ENCODE data around the gene ZNF561.
"Not testable (repeated sequence)": the region's sequence is repeated elsewhere in the genome, so short reads cannot be mapped to it uniquely, and the experiment has no call there.

Gene ZNF561

GRCh38 chr19:9621156-9622037 is at the start of gene ZNF561:
TSS of gene ZNF561 (minus strand) at chr19:9621232. CDS start at chr19:9619456, 1,776 bp downstream.
- H3K4me3 ChIP-seq (ENCODE audit: low read length), result peak within 1 kb of the TSS; percentile 98
- TF ChIP-seq CTCF (conservative IDR thresholded peaks at IDR 0.05; ENCODE audit: low read depth, low read length), result no peak
- peak; percentile 64 for DNase-seq (ENCODE audit: low read depth)

- TF ChIP-seq CTCF (conservative IDR thresholded peaks at IDR 0.05; ENCODE audit: low read depth, low read length), result no peak
- DNase-seq (ENCODE audit: low read depth), result no peak
- H3K4me3 ChIP-seq (ENCODE audit: low read length), result no peak overlapping the region
Measured at GRCh38 chr19:9668544-9668943, 47.5 kb upstream of the ZNF561 start.

GRCh38 chr19:9667898-9668297 is 46.9 kb upstream of the ZNF561 start:
- no peak for DNase-seq (ENCODE audit: low read depth)
- TF ChIP-seq CTCF (conservative IDR thresholded peaks at IDR 0.05; ENCODE audit: low read depth, low read length), result no peak
- no peak overlapping the region for H3K4me3 ChIP-seq (ENCODE audit: low read length)

GRCh38 chr19:9658769-9659168 is 37.7 kb upstream of the ZNF561 start:
- no peak for DNase-seq (ENCODE audit: low read depth)
- TF ChIP-seq CTCF (conservative IDR thresholded peaks at IDR 0.05; ENCODE audit: low read depth, low read length), result no peak
- no peak overlapping the region for H3K4me3 ChIP-seq (ENCODE audit: low read length)

GRCh38 chr19:9653066-9653555 is 32.1 kb upstream of the ZNF561 start:
- not testable (repeated sequence) for H3K4me3 ChIP-seq (ENCODE audit: low read length); DNase-seq (ENCODE audit: low read depth)

GRCh38 chr19:9651464-9651863 is 30.4 kb upstream of the ZNF561 start:
- not testable (repeated sequence) for DNase-seq (ENCODE audit: low read depth); H3K4me3 ChIP-seq (ENCODE audit: low read length)

DNA sequence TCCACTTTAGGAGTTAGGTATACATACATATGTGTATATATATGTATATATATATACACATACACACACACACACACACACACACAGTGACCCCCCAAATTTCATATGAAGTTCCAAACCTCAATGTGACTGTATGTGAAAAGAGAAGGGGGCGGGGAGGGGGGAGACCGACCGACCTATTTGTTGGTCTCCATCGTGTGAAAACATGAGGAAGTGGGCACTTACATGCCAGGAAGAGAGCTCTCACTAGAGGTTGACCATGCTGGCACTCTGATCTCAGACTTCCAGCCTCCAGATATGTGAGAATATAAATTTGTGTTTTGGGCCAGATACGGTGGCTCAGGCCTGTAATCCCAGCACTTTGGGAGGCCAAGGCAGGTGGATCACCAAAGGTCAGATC is 29.3 kb upstream of the ZNF561 start:
- DNase-seq (ENCODE audit: low read depth), result no peak
- H3K4me3 ChIP-seq (ENCODE audit: low read length), result no peak overlapping the region
- no peak for TF ChIP-seq CTCF (conservative IDR thresholded peaks at IDR 0.05; ENCODE audit: low read depth, low read length)

DNA sequence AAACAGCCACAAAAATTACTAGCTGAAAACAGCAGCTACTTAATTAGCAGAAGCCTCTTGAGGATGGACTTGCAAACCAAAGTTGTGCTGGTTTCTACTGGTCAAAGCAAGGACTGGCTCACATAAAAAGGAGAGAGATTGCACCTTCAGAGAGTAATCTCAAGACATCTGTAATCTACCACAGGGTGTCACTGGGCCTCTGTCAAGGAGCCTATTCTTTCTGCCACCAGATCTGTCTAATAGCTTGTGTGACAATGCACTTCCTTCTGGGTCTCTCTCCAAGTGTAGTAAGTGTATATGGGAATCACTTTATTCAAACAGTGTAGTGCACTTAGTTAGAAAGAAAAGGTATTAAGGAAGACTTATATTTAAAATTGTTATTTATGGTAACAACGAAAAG is 24.4 kb upstream of the ZNF561 start:
- no peak overlapping the region for H3K4me3 ChIP-seq (ENCODE audit: low read length)
- no peak for DNase-seq (ENCODE audit: low read depth)
- TF ChIP-seq CTCF (conservative IDR thresholded peaks at IDR 0.05; ENCODE audit: low read depth, low read length), result no peak

All from retinal pigment epithelial cell (primary cell).